Measurements from ENCODE around the gene PNMA8C. TPM values are rescaled to one million over a fixed set of nuclear protein-coding genes. Genes with fewer than 3 reads are reported as not detected.
"Not testable (repeated sequence)": the region's sequence is repeated elsewhere in the genome, so short reads cannot be mapped to it uniquely, and the experiment has no call there.

The PNMA8C gene
- total RNA-seq, 1 donor, result not detected

- peaks cover 60% of the 10 kb centered on the region for H3K27me3 ChIP-seq (ENCODE audit: insufficient read depth, low read length)
- H3K4me3 ChIP-seq (ENCODE audit: low read length), result no peak overlapping the region
- H3K9me3 ChIP-seq (ENCODE audit: low read depth, low read length), result no peaks in the 10 kb centered on the region
- H3K4me1 ChIP-seq (ENCODE audit: insufficient read depth, low read length), result no peaks in the 10 kb centered on the region
Observed at GRCh38 chr19:46410205-46411087, 18.3 kb downstream of the PNMA8C start.

GRCh38 chr19:46409191-46409590 lies 19.5 kb downstream of the PNMA8C start:
- peaks cover 8% of the 10 kb centered on the region for H3K4me1 ChIP-seq (ENCODE audit: insufficient read depth, low read length)
- peaks cover 65% of the 10 kb centered on the region for H3K27me3 ChIP-seq (ENCODE audit: insufficient read depth, low read length)
- H3K4me3 ChIP-seq (ENCODE audit: low read length), result no peak overlapping the region
- no peaks in the 10 kb centered on the region for H3K9me3 ChIP-seq (ENCODE audit: low read depth, low read length)

GRCh38 chr19:46408664-46409039 lies 20.1 kb downstream of the PNMA8C start:
- Histone ChIP-seq H3K4me1 (ENCODE audit: insufficient read depth, low read length) (peaks cover 14% of the 10 kb centered on the region), H3K27me3 (ENCODE audit: insufficient read depth, low read length) (peaks cover 65% of the 10 kb centered on the region), H3K4me3 (ENCODE audit: low read length) (no peak overlapping the region), H3K9me3 (ENCODE audit: low read depth, low read length) (no peaks in the 10 kb centered on the region)

GRCh38 chr19:46407856-46408663 lies 20.7 kb downstream of the PNMA8C start:
- Histone ChIP-seq H3K27me3 (ENCODE audit: insufficient read depth, low read length) (peaks cover 60% of the 10 kb centered on the region), H3K9me3 (ENCODE audit: low read depth, low read length) (no peaks in the 10 kb centered on the region), H3K4me1 (ENCODE audit: insufficient read depth, low read length) (peaks cover 15% of the 10 kb centered on the region), H3K4me3 (ENCODE audit: low read length) (no peak overlapping the region)

- no peaks in the 10 kb centered on the region for H3K9me3 ChIP-seq (ENCODE audit: low read depth, low read length)
- H3K4me3 ChIP-seq (ENCODE audit: low read length), result no peak overlapping the region
- peaks cover 54% of the 10 kb centered on the region for H3K27me3 ChIP-seq (ENCODE audit: insufficient read depth, low read length)
- H3K4me1 ChIP-seq (ENCODE audit: insufficient read depth, low read length), result peaks cover 15% of the 10 kb centered on the region
Observed at GRCh38 chr19:46406976-46407375, 21.8 kb downstream of the PNMA8C start.

GRCh38 chr19:46404753-46405468 lies 23.8 kb downstream of the PNMA8C start:
- Histone ChIP-seq H3K27me3 (ENCODE audit: insufficient read depth, low read length) (peaks cover 45% of the 10 kb centered on the region), H3K4me3 (ENCODE audit: low read length) (no peak overlapping the region)

GRCh38 chr19:46404055-46404752 lies 24.5 kb downstream of the PNMA8C start:
- H3K4me3 ChIP-seq (ENCODE audit: low read length), result no peak overlapping the region
- peaks cover 43% of the 10 kb centered on the region for H3K27me3 ChIP-seq (ENCODE audit: insufficient read depth, low read length)
- peaks cover 15% of the 10 kb centered on the region for H3K4me1 ChIP-seq (ENCODE audit: insufficient read depth, low read length)
- H3K9me3 ChIP-seq (ENCODE audit: low read depth, low read length), result no peaks in the 10 kb centered on the region

More at GRCh38 chr19:46404753-46405468, 23.8 kb downstream of the PNMA8C start:
- Histone ChIP-seq H3K4me1 (ENCODE audit: insufficient read depth, low read length) (peaks cover 15% of the 10 kb centered on the region), H3K9me3 (ENCODE audit: low read depth, low read length) (no peaks in the 10 kb centered on the region)

- H3K4me1 ChIP-seq (ENCODE audit: insufficient read depth, low read length), result peaks cover 15% of the 10 kb centered on the region
- no peak overlapping the region for H3K4me3 ChIP-seq (ENCODE audit: low read length)
- no peaks in the 10 kb centered on the region for H3K9me3 ChIP-seq (ENCODE audit: low read depth, low read length)
- H3K27me3 ChIP-seq (ENCODE audit: insufficient read depth, low read length), result peaks cover 34% of the 10 kb centered on the region
Observed at GRCh38 chr19:46402725-46403124, 26.0 kb downstream of the PNMA8C start.

- not testable (repeated sequence) for H3K27me3 ChIP-seq (ENCODE audit: insufficient read depth, low read length); H3K4me3 ChIP-seq (ENCODE audit: low read length); H3K9me3 ChIP-seq (ENCODE audit: low read depth, low read length); H3K4me1 ChIP-seq (ENCODE audit: insufficient read depth, low read length)
Observed at GRCh38 chr19:46397801-46398479, 30.8 kb downstream of the PNMA8C start.

GRCh38 chr19:46394402-46394797 lies 34.3 kb downstream of the PNMA8C start:
- Histone ChIP-seq H3K4me3 (ENCODE audit: low read length) (no peak overlapping the region), H3K9me3 (ENCODE audit: low read depth, low read length) (no peaks in the 10 kb centered on the region), H3K27me3 (ENCODE audit: insufficient read depth, low read length) (no peaks in the 10 kb centered on the region), H3K4me1 (ENCODE audit: insufficient read depth, low read length) (no peaks in the 10 kb centered on the region)

- Histone ChIP-seq H3K4me1 (ENCODE audit: insufficient read depth, low read length) (no peaks in the 10 kb centered on the region), H3K4me3 (ENCODE audit: low read length) (no peak overlapping the region)
Observed at GRCh38 chr19:46393456-46394401, 35.0 kb downstream of the PNMA8C start.

GRCh38 chr19:46392837-46393236 lies 35.9 kb downstream of the PNMA8C start:
- Histone ChIP-seq H3K4me3 (ENCODE audit: low read length) (no peak overlapping the region), H3K9me3 (ENCODE audit: low read depth, low read length) (no peaks in the 10 kb centered on the region), H3K27me3 (ENCODE audit: insufficient read depth, low read length) (no peaks in the 10 kb centered on the region), H3K4me1 (ENCODE audit: insufficient read depth, low read length) (no peaks in the 10 kb centered on the region)

More at GRCh38 chr19:46393456-46394401, 35.0 kb downstream of the PNMA8C start:
- Histone ChIP-seq H3K9me3 (ENCODE audit: low read depth, low read length) (no peaks in the 10 kb centered on the region), H3K27me3 (ENCODE audit: insufficient read depth, low read length) (no peaks in the 10 kb centered on the region)

- no peaks in the 10 kb centered on the region for H3K9me3 ChIP-seq (ENCODE audit: low read depth, low read length)
- H3K27me3 ChIP-seq (ENCODE audit: insufficient read depth, low read length), result no peaks in the 10 kb centered on the region
- H3K4me3 ChIP-seq (ENCODE audit: low read length), result no peak overlapping the region
- H3K4me1 ChIP-seq (ENCODE audit: insufficient read depth, low read length), result no peaks in the 10 kb centered on the region
Observed at GRCh38 chr19:46392252-46392801, 36.4 kb downstream of the PNMA8C start.
